H1 (cell line): Measurements from ENCODE around the gene DOCK10. TPM values are rescaled to one million over a fixed set of nuclear protein-coding genes. Genes with fewer than 3 reads are reported as not detected.

Experiments
- CTCF ChIA-PET: fragments of 300-600 bp; sonication (Branson Sonifier 250); formaldehyde crosslinking; loops from one replicate; lab custom pipeline; 2021; ENCODE audit not compliant: partially characterized antibody; lab: Charles Lee
- POLR2A ChIA-PET: fragments of 300-600 bp; sonication (Branson Sonifier 250); formaldehyde crosslinking; loops from one replicate; lab custom pipeline; 2021; ENCODE audit warnings: inconsistent platforms; ENCODE audit not compliant: partially characterized antibody; lab: Charles Lee
- DNase-seq, 2 experiments: peaks; one replicate each; pipeline versions ENCODE4 v3.0.0 to v3.0.0-alpha.2; 2010 to 2022; ENCODE audit warnings: low spot score in 2 of 2, low read depth in 1 of 2, mixed read lengths in 1 of 2
- FAIRE-seq: peaks from 2 replicates; lab custom pipeline; 2011; peaks lifted over from hg19 to GRCh38; lab: Jason Lieb, UNC
- H2AFZ ChIP-seq: 2 replicates; pipeline ENCODE4 v1.8.1; 2012; ENCODE audit warnings: low read length, inconsistent platforms
- H2AK5ac ChIP-seq: 2 replicates; pipeline ENCODE4 v1.6.1; 2013; ENCODE audit warnings: low read depth, low read length
- H2BK120ac ChIP-seq: replicated peaks from 2 replicates; pipeline ENCODE3; 2013; ENCODE audit warnings: low read depth, low read length, inconsistent platforms
- H2BK12ac ChIP-seq: 2 replicates; pipeline ENCODE4 v1.6.1; 2013; ENCODE audit warnings: low read depth, low read length
- H2BK15ac ChIP-seq: 2 replicates; pipeline ENCODE4 v1.6.1; 2013; ENCODE audit warnings: low read length
- H2BK20ac ChIP-seq: 2 replicates; pipeline ENCODE4 v1.6.1; 2013; ENCODE audit warnings: low read length
- H2BK5ac ChIP-seq: 2 replicates; pipeline ENCODE4 v1.6.1; 2013; ENCODE audit warnings: low read depth, low read length
- H3K14ac ChIP-seq: 2 replicates; pipeline ENCODE4 v1.6.1; 2013; ENCODE audit warnings: inconsistent platforms; ENCODE audit not compliant: insufficient read length
- H3K18ac ChIP-seq: 2 replicates; pipeline ENCODE4 v1.6.1; 2013; ENCODE audit warnings: low read length; ENCODE audit errors: extremely low read depth
- H3K23ac ChIP-seq: 2 replicates; pipeline ENCODE4 v1.6.1; 2013; ENCODE audit warnings: inconsistent platforms; ENCODE audit not compliant: insufficient read length
- H3K23me2 ChIP-seq: 2 replicates; pipeline ENCODE4 v1.6.1; 2013; ENCODE audit warnings: low read depth, low read length
- H3K27ac ChIP-seq: 2 replicates; pipeline ENCODE4 v1.6.1; 2011; ENCODE audit warnings: low read depth, low read length, inconsistent platforms
- H3K27me3 ChIP-seq, 4 experiments: replicated peaks in 1 of 4; 1 replicate in 1 of 4; 2 replicates in 3 of 4; pipeline versions ENCODE4 v1.6.1 to v1.8.1; 2011 to 2013; ENCODE audit warnings: low read length in 3 of 4, mild to moderate bottlenecking in 3 of 4, inconsistent platforms in 2 of 4, mixed read lengths in 2 of 4, moderate library complexity in 1 of 4; ENCODE audit not compliant: control insufficient read depth in 3 of 4, insufficient read depth in 3 of 4; ENCODE audit errors: extremely low read depth in 1 of 4
- H3K36me3 ChIP-seq, 4 experiments: 2 replicates each; pipeline versions ENCODE4 v1.6.1 to v1.8.1; 2011 to 2013; ENCODE audit warnings: mild to moderate bottlenecking in 4 of 4, low read length in 3 of 4, moderate library complexity in 2 of 4, control low read depth in 1 of 4, inconsistent platforms in 1 of 4; ENCODE audit not compliant: insufficient read depth in 4 of 4, control insufficient read depth in 2 of 4
- H3K4ac ChIP-seq: replicated peaks from 2 replicates; pipeline ENCODE3; 2013; ENCODE audit warnings: low read length, low read depth, mixed read lengths, inconsistent platforms; ENCODE audit not compliant: insufficient read length
- H3K4me1 ChIP-seq, 4 experiments: replicated peaks in 1 of 4; 1 replicate in 1 of 4; 2 replicates in 3 of 4; pipeline versions ENCODE4 v1.6.1 to v1.8.1; 2011 to 2013; ENCODE audit warnings: low read length in 3 of 4, inconsistent platforms in 2 of 4, mixed read lengths in 1 of 4; ENCODE audit not compliant: insufficient read depth in 4 of 4, control insufficient read depth in 3 of 4
- H3K4me2 ChIP-seq, 2 experiments: 2 replicates each; pipeline versions ENCODE4 v1.6.1 to v1.8.1; 2011 to 2013; ENCODE audit warnings: low read depth in 2 of 2, low read length in 2 of 2, control low read depth in 1 of 2, inconsistent platforms in 1 of 2, mild to moderate bottlenecking in 1 of 2; ENCODE audit not compliant: insufficient read depth in 1 of 2
- H3K4me3 ChIP-seq, 4 experiments: fragments of 200-600, 300-600 bp in 1 of 4; sonication (generic), shearing (Covaris generic), sonication (Bioruptor Twin) in 1 of 4; 2 replicates each; pipeline versions ENCODE4 v1.5.1 to v1.8.1; 2011 to 2016; ENCODE audit warnings: low read length in 4 of 4, low read depth in 3 of 4, control low read depth in 2 of 4, inconsistent platforms in 2 of 4, mild to moderate bottlenecking in 2 of 4, mixed read lengths in 1 of 4, moderate library complexity in 1 of 4; ENCODE audit not compliant: insufficient read depth in 2 of 4; ENCODE audit errors: extremely low read depth in 1 of 4
- H3K56ac ChIP-seq: replicated peaks from 2 replicates; pipeline ENCODE3; 2013; ENCODE audit warnings: low read depth, mild to moderate bottlenecking, mixed read lengths, low read length, inconsistent platforms; ENCODE audit not compliant: insufficient read length
- H3K79me1 ChIP-seq: 2 replicates; pipeline ENCODE4 v1.6.1; 2013; ENCODE audit warnings: low read depth, low read length, control low read depth
- H3K79me2 ChIP-seq, 2 experiments: 2 replicates each; pipeline versions ENCODE4 v1.6.1 to v1.8.1; 2012 to 2013; ENCODE audit warnings: low read length in 2 of 2, mild to moderate bottlenecking in 2 of 2, inconsistent platforms in 1 of 2; ENCODE audit not compliant: insufficient read depth in 2 of 2, control insufficient read depth in 1 of 2
- H3K9ac ChIP-seq, 4 experiments: replicated peaks in 1 of 4; 1 replicate in 1 of 4; 2 replicates in 3 of 4; pipeline versions ENCODE4 v1.6.1 to v1.8.1; 2011 to 2013; ENCODE audit warnings: low read depth in 3 of 4, low read length in 3 of 4, control low read depth in 2 of 4, mild to moderate bottlenecking in 2 of 4, moderate library complexity in 2 of 4, inconsistent platforms in 1 of 4; ENCODE audit errors: extremely low read depth in 1 of 4
- H3K9me3 ChIP-seq, 2 experiments: 2 replicates each; pipeline versions ENCODE4 v1.6.1 to v1.8.1; 2012 to 2013; ENCODE audit warnings: mild to moderate bottlenecking in 2 of 2, moderate library complexity in 2 of 2, control low read depth in 1 of 2, inconsistent platforms in 1 of 2, low read depth in 1 of 2, low read length in 1 of 2, mixed read lengths in 1 of 2; ENCODE audit not compliant: insufficient read depth in 2 of 2
- H4K20me1 ChIP-seq, 2 experiments: replicated peaks in 1 of 2; 2 replicates each; pipeline versions ENCODE3 to v1.8.1; 2011 to 2013; ENCODE audit warnings: inconsistent platforms in 2 of 2, low read length in 2 of 2, mild to moderate bottlenecking in 1 of 2; ENCODE audit not compliant: insufficient read depth in 2 of 2, control insufficient read depth in 1 of 2
- H4K5ac ChIP-seq: 2 replicates; pipeline ENCODE4 v1.6.1; 2013; ENCODE audit warnings: low read length, low read depth, mixed read lengths, inconsistent platforms; ENCODE audit not compliant: insufficient read length
- H4K8ac ChIP-seq: 2 replicates; pipeline ENCODE4 v1.8.0; 2013; ENCODE audit warnings: mild to moderate bottlenecking, moderate library complexity, low read length, inconsistent platforms; ENCODE audit not compliant: insufficient read depth; ENCODE audit errors: extremely low read depth
- H4K91ac ChIP-seq: replicated peaks from 2 replicates; pipeline ENCODE3; 2013; ENCODE audit warnings: low read length, mixed read lengths, inconsistent platforms; ENCODE audit not compliant: insufficient read length
- CBX5 ChIP-seq: fragments of 300-800, 300-1000 bp; sonication (generic); IDR thresholded peaks from 2 replicates; pipeline ENCODE4 v1.7.1; 2016; ENCODE audit warnings: antibody characterized with exemption, low read length, low read depth
- CHD1 ChIP-seq: IDR thresholded peaks from 2 replicates; pipeline ENCODE4 v1.6.1; 2012; ENCODE audit warnings: low read depth, low read length, improper control_type of control experiment
- CREB1 ChIP-seq: IDR thresholded peaks from 2 replicates; pipeline ENCODE4 v1.6.1; 2012; ENCODE audit warnings: inconsistent platforms
- E2F6 ChIP-seq: IDR thresholded peaks from 2 replicates; pipeline ENCODE4 v1.6.1; 2012; ENCODE audit warnings: inconsistent platforms
- FOSL1 ChIP-seq: IDR thresholded peaks from 2 replicates; pipeline ENCODE4 v1.6.1; 2011; ENCODE audit warnings: mild to moderate bottlenecking, low read depth, low read length, moderate library complexity; ENCODE audit not compliant: insufficient read depth
- HDAC6 ChIP-seq: IDR thresholded peaks from one replicate; pipeline ENCODE4 v1.7.1; 2012; ENCODE audit warnings: low read depth, mild to moderate bottlenecking, inconsistent platforms, low read length, moderate library complexity
- MAX ChIP-seq: IDR thresholded peaks from 2 replicates; pipeline ENCODE4 v1.6.1; 2012; ENCODE audit warnings: inconsistent platforms
- RXRA ChIP-seq: IDR thresholded peaks from 2 replicates; pipeline ENCODE4 v1.6.1; 2011; ENCODE audit warnings: low read depth, mild to moderate bottlenecking, low read length, moderate library complexity; ENCODE audit not compliant: insufficient read depth
- TEAD4 ChIP-seq: IDR thresholded peaks from 2 replicates; pipeline ENCODE4 v1.6.1; 2012; ENCODE audit warnings: low read depth, low read length, inconsistent platforms, mixed read lengths
- USF2 ChIP-seq: IDR thresholded peaks from 2 replicates; pipeline ENCODE4 v1.6.1; 2011; ENCODE audit warnings: low read length, improper control_type of control experiment
- YY1 ChIP-seq: IDR thresholded peaks from 2 replicates; pipeline ENCODE4 v1.6.1; 2011; ENCODE audit warnings: low read depth, mild to moderate bottlenecking, low read length
- polyA plus RNA-seq, 7 experiments: library from polyadenylated mRNA; depleted of rRNA in 3 of 7; stranded (reverse) in 5 of 7; unstranded in 2 of 7; fragments of >200 nt in 5 of 7; fragments of 200-250 nt in 2 of 7; gene quantifications; 1 replicate in 5 of 7; 2 replicates in 1 of 7; 4 replicates in 1 of 7; pipeline versions ENCODE4 v1.2.1 to v1.2.3, GENCODE V29; 2011 to 2013; ENCODE audit warnings: missing spikeins in 2 of 7, mixed read lengths in 2 of 7
- total RNA-seq: library from RNA; stranded (reverse); fragmentation: NEBNext Ultra II Directional; extraction: Animal tissue kit (Norgen Biotek cat#: 25700); gene quantifications from 2 replicates; pipeline ENCODE4 v1.2.1, GENCODE V29; 2021
- TF ChIP-seq, protein P1 (sequence below): IDR thresholded peaks from 2 replicates; pipeline ENCODE4 v1.6.1; 2011; ENCODE audit warnings: low read depth, mild to moderate bottlenecking, low read length; ENCODE audit not compliant: insufficient read depth

The DOCK10 gene
- total and polyA plus RNA-seq, 2 of the 8 experiments (the other 6 are each of a cell fraction or from before 2014, with no cell fraction given): 0.33 to 1.6 TPM

DNA sequence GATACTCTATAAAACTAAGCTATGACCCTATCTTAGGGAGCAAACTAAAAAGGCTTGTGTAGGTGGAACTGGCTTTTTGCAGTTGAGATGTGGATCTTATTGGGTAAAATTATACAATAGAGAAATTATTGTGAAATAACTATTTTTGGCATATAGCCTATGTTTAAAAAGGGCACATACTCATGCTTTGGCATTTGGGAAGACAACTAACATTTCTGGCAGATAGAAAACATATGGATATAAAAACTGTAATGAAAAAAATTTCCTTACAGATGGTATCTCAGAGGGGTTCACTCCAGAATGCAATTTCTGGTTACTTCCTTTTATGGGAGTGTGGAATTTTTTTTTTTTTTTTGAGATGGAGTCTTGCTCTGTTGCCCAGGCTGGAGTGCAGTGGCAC is 206.0 kb downstream of the DOCK10 start:
- Histone ChIP-seq H3K36me3 (no peaks in the 10 kb centered on the region), H3K18ac (no peak overlapping the region), H2BK12ac (no peak overlapping the region), H4K20me1 (no peaks in the 10 kb centered on the region), H2BK120ac (no peak overlapping the region), H3K23me2 (no peaks in the 10 kb centered on the region), H2BK5ac (no peak overlapping the region), H4K5ac (no peak overlapping the region), H3K4me3 (no peak overlapping the region), H4K8ac (no peak overlapping the region), H2BK20ac (no peak overlapping the region), H2AK5ac (no peak overlapping the region), H2AFZ (no peak overlapping the region), H3K14ac (no peak overlapping the region), H3K27ac (no peak overlapping the region), H3K4me2 (no peak overlapping the region), H3K56ac (no peak overlapping the region), H3K27me3 (no peaks in the 10 kb centered on the region), H3K9ac (no peak overlapping the region), H3K79me2 (no peaks in the 10 kb centered on the region), H3K4me1 (no peaks in the 10 kb centered on the region), H3K9me3 (peaks cover 3% of the 10 kb centered on the region in 2 experiments; a peak in 1 of 4 replicates), H4K91ac (no peak overlapping the region), H2BK15ac (no peak overlapping the region), H3K23ac (no peak overlapping the region), H3K4ac (no peak overlapping the region), H3K79me1 (no peaks in the 10 kb centered on the region)
- TF ChIP-seq CREB1 (no peak), YY1 (no peak), RXRA (no peak), MAX (no peak), CHD1 (no peak), E2F6 (no peak), USF2 (no peak), TEAD4 (no peak), FOSL1 (no peak), HDAC6 (no peak), CBX5 (no peak)
- TF ChIP-seq, protein P1, sequence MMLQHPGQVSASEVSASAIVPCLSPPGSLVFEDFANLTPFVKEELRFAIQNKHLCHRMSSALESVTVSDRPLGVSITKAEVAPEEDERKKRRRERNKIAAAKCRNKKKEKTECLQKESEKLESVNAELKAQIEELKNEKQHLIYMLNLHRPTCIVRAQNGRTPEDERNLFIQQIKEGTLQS: no peak
- DNase-seq (no peak), FAIRE-seq (no peak)
- POLR2A ChIA-PET: no interaction called here
- CTCF ChIA-PET: interaction anchor here (0.6 to 1.5 kb wide), 3 partner anchors 9 to 87 kb away, joined by 3 to 5 read pairs (median 3); no protein-coding TSS in a partner anchor
